HepG2 (cell line): ENCODE results near the gene CSNK2B. TPM values are rescaled to one million over a fixed set of nuclear protein-coding genes. Genes with fewer than 3 reads are reported as not detected.
A peak's percentile ranks its signal among the peaks of the same experiment; 100 is the strongest.

ENCODE experiments used
- AKAP8 ChIP-seq: sonication (generic); formaldehyde crosslinking; IDR thresholded peaks from 2 replicates; pipeline ENCODE4 v1.5.1; 2020; ENCODE audit warnings: mild to moderate bottlenecking, missing genetic modification reagents
- AKNA ChIP-seq: sonication (generic); formaldehyde crosslinking; IDR thresholded peaks from 2 replicates; pipeline ENCODE4 v1.4.0; 2020; ENCODE audit warnings: missing genetic modification reagents, borderline replicate concordance
- ARID5B ChIP-seq: IDR thresholded peaks from 2 replicates; pipeline ENCODE4 v1.4.0; 2020; ENCODE audit warnings: mild to moderate bottlenecking, missing genetic modification reagents
- ATF3 ChIP-seq: sonication (generic); formaldehyde crosslinking; IDR thresholded peaks from 2 replicates; pipeline ENCODE4 v1.4.0; 2020; ENCODE audit warnings: missing genetic modification reagents
- KLF12 ChIP-seq: sonication (generic); formaldehyde crosslinking; IDR thresholded peaks from 2 replicates; pipeline ENCODE4 v1.4.0; 2020; ENCODE audit warnings: missing genetic modification reagents, borderline replicate concordance
- NAIF1 ChIP-seq: sonication (generic); formaldehyde crosslinking; IDR thresholded peaks from 2 replicates; pipeline ENCODE4 v1.5.0; 2020; ENCODE audit warnings: mild to moderate bottlenecking, missing genetic modification reagents, borderline replicate concordance
- RBFOX2 ChIP-seq: fragments of 200-400 bp; formaldehyde crosslinking; IDR thresholded peaks from 2 replicates; pipeline ENCODE4 v1.6.1; 2017; ENCODE audit warnings: low read depth, mild to moderate bottlenecking, low read length
- TRIM24 ChIP-seq: sonication (generic); formaldehyde crosslinking; IDR thresholded peaks from 2 replicates; pipeline ENCODE4 v1.8.0; 2022; ENCODE audit warnings: mild to moderate bottlenecking, missing genetic modification reagents
- ZFP62 ChIP-seq: sonication (generic); formaldehyde crosslinking; IDR thresholded peaks from 2 replicates; pipeline ENCODE4 v1.4.0; 2020; ENCODE audit warnings: missing genetic modification reagents
- ZHX1 ChIP-seq: sonication (generic); formaldehyde crosslinking; IDR thresholded peaks from 2 replicates; pipeline ENCODE4 v1.8.1; 2022; ENCODE audit warnings: low read depth, mild to moderate bottlenecking, missing genetic modification reagents
- ZMYM2 ChIP-seq: sonication (generic); formaldehyde crosslinking; IDR thresholded peaks from 2 replicates; pipeline ENCODE4 v1.8.0; 2022; ENCODE audit warnings: mild to moderate bottlenecking, missing genetic modification reagents
- ZNF10 ChIP-seq: sonication (generic); formaldehyde crosslinking; IDR thresholded peaks from 2 replicates; pipeline ENCODE4 v1.4.0; 2020; ENCODE audit warnings: mild to moderate bottlenecking, low read depth, missing genetic modification reagents, borderline replicate concordance
- ZNF24 ChIP-seq: fragments of 450-650 bp; IDR thresholded peaks from 2 replicates; pipeline ENCODE4 v1.6.1; 2017; ENCODE audit warnings: antibody characterized with exemption, mild to moderate bottlenecking
- ZNF430 ChIP-seq: sonication (generic); formaldehyde crosslinking; IDR thresholded peaks from 2 replicates; pipeline ENCODE4 v1.9.0; 2021; ENCODE audit warnings: mild to moderate bottlenecking, missing genetic modification reagents
- ZNF572 ChIP-seq: sonication (generic); formaldehyde crosslinking; IDR thresholded peaks from 2 replicates; pipeline ENCODE4 v1.5.1; 2020; ENCODE audit warnings: mild to moderate bottlenecking, missing genetic modification reagents
- ZNF652 ChIP-seq: IDR thresholded peaks from 2 replicates; pipeline ENCODE4 v1.6.1; 2016; ENCODE audit warnings: low read depth, borderline replicate concordance
- polyA plus RNA-seq, 8 experiments: library from polyadenylated mRNA; depleted of rRNA in 3 of 8; stranded (reverse) in 7 of 8; unstranded in 1 of 8; fragments of >200 nt; fragmentation: Illumina TruSeq in 4 of 8; extraction: Trizol in 4 of 8; gene quantifications; 2 replicates each; pipeline versions ENCODE4 v1.2.1 to v1.2.3, GENCODE V29; 2011 to 2016; ENCODE audit warnings: low read depth in 4 of 8, missing spikeins in 1 of 8, mixed read lengths in 1 of 8; ENCODE audit not compliant: insufficient read depth in 1 of 8
- total RNA-seq, 5 experiments: library from RNA; depleted of rRNA; stranded (reverse); fragments of >200 nt; fragmentation: Illumina TruSeq; extraction: Trizol; gene quantifications; 2 replicates each; pipeline ENCODE4 v1.2.3, GENCODE V29; 2016; ENCODE audit warnings: low read depth in 1 of 5

The CSNK2B gene
- total and polyA plus RNA-seq, 2 of the 13 experiments (the other 11 are each of a cell fraction or from before 2014, with no cell fraction given): 111 to 296 TPM

GRCh38 chr6:31665501-31666336 is at the start of gene CSNK2B (continued):
- TF ChIP-seq AKNA (no peak), ATF3 (CRISPR knock-in tag) (no peak; the same call in 1 of the 2 replicates), ZNF652 (peak; percentile 4; the same call in 1 of the 2 replicates), ZNF430 (CRISPR knock-in tag) (peak; percentile 49; the same call in 1 of the 2 replicates), ZHX1 (CRISPR knock-in tag) (peak; percentile 20; the same call in 1 of the 2 replicates), ZMYM2 (CRISPR knock-in tag) (no peak; the same call in 1 of the 2 replicates), RBFOX2 (peak; percentile 94), ZNF10 (CRISPR knock-in tag) (no peak), KLF12 (CRISPR knock-in tag) (peak; percentile 67; the same call in 1 of the 2 replicates), ZNF24 (no peak), ARID5B (CRISPR knock-in tag) (peak; percentile 43), NAIF1 (CRISPR knock-in tag) (no peak), ZNF572 (peak; percentile 80; the same call in 1 of the 2 replicates), AKAP8 (CRISPR knock-in tag) (no peak), ZFP62 (peak; percentile 95; the same call in 1 of the 2 replicates), TRIM24 (CRISPR knock-in tag) (no peak)
